GM12878 (cell line): Measurements from ENCODE around the gene VPS45.
"Not testable (repeated sequence)": the region's sequence is repeated elsewhere in the genome, so short reads cannot be mapped to it uniquely, and the experiment has no call there.

ENCODE experiments used
- EZH2 ChIP-seq: IDR thresholded peaks from 2 replicates; pipeline ENCODE4 v1.6.1; 2012; ENCODE audit warnings: low read depth, mild to moderate bottlenecking, control low read depth, inconsistent platforms, low read length, borderline replicate concordance; ENCODE audit not compliant: control insufficient read depth
- TF ChIP-seq, protein P1 (sequence below), 3 experiments: IDR thresholded peaks in 2 of 3; conservative IDR thresholded peaks in 1 of 3; 2 replicates each; pipeline ENCODE4 v1.5.1; 2011; ENCODE audit warnings: low read depth in 3 of 3, low read length in 3 of 3, mild to moderate bottlenecking in 3 of 3, control low read depth in 2 of 3, moderate library complexity in 2 of 3, inconsistent platforms in 1 of 3, mixed read lengths in 1 of 3; ENCODE audit not compliant: control insufficient read depth in 2 of 3, insufficient read depth in 1 of 3; ENCODE audit errors: extremely low read depth in 1 of 3

DNA sequence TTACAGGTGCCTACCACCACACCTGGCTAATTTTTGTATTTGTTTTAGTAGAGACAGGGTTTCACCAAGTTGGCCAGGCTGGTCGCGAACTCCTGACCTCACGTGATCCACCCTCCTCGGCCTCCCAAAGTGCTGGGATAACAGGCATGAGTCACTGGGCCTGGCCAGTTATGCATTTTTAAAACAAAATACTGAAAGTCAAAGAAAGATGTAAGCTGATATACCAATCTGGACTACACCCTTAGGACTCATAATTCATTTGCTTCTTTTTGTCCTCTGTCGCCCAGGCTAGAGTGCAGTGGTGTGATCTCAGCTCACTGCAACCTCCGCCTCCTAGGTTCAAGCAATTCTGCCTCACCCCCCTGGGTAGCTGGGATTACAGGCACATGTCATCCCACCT, 67.8 kb downstream of the VPS45 start:
- TF ChIP-seq, protein P1, sequence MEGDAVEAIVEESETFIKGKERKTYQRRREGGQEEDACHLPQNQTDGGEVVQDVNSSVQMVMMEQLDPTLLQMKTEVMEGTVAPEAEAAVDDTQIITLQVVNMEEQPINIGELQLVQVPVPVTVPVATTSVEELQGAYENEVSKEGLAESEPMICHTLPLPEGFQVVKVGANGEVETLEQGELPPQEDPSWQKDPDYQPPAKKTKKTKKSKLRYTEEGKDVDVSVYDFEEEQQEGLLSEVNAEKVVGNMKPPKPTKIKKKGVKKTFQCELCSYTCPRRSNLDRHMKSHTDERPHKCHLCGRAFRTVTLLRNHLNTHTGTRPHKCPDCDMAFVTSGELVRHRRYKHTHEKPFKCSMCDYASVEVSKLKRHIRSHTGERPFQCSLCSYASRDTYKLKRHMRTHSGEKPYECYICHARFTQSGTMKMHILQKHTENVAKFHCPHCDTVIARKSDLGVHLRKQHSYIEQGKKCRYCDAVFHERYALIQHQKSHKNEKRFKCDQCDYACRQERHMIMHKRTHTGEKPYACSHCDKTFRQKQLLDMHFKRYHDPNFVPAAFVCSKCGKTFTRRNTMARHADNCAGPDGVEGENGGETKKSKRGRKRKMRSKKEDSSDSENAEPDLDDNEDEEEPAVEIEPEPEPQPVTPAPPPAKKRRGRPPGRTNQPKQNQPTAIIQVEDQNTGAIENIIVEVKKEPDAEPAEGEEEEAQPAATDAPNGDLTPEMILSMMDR (IDR thresholded peaks at IDR 0.05 in 2 of 3, conservative IDR thresholded peaks at IDR 0.05 in 1 of 3; ENCODE audit: control insufficient read depth in 2 of 3, extremely low read depth in 1 of 3, insufficient read depth in 1 of 3, low read depth in 3 of 3, low read length in 3 of 3): not testable (repeated sequence)
- not testable (repeated sequence) for TF ChIP-seq EZH2
